Measurements from ENCODE around the gene MELTF.

The MELTF gene

DNA sequence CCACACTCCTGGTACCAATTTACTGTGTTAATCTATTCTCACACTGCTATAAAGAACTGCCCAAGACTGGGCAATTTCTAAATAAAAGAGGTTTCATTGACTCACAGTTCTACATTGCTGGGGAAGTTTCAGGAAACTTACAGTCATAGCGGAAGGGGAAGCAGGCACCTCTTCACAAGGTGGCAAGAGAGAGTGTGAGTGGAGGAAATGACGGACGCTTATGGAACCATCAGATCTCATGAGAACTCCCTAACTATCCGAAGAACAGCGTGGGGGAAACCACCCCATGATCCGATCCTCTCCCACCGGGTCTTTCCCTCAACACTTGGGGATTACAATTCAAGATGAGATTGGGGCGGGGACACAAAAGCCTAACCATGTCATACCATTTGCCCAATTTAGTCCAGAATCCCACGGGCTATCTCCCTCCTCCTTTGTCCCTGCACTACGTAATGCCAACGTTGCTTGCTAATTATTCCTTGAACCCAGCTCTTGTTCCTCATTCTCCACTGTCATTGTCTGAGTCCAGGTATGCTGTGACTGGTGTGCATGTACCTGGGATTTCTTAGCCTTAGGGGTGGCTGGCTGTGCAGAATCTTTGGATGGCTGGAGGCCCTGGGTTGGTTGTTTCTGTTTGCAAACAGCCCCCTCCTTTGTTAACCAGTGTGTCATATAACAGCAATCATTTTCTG, 64.4 kb downstream of the MELTF start:
- no peak for ATAC-seq
- Mint-ChIP-seq H3K27me3 (peaks cover 13% of the 10 kb centered on the region), H3K9me3 (peaks cover 4% of the 10 kb centered on the region), H3K27ac (no peak overlapping the region), H3K4me1 (peaks cover 11% of the 10 kb centered on the region), H3K4me3 (no peak overlapping the region), H3K36me3 (ENCODE audit: low read depth) (no peaks in the 10 kb centered on the region)
- no peak for DNase-seq

DNA sequence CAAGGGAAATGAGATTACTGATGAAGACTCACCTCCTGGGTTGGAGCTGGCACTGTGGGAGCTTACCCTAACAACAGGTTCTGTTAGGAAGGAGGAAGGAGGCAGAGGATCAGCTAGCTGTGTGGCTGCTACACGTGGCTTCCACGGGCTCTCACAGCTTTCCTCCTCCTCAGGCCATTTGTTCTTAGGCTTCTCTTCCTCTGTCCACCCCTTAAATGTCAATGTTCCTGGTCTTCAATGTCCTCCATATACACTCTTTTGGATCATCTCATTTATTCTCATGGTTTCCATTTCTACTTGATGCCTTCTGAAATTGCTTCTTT, 66.0 kb downstream of the MELTF start:
- H3K4me1 Mint-ChIP-seq: peaks cover 10% of the 10 kb centered on the region
- no peak for ATAC-seq
- no peak overlapping the region for H3K27ac Mint-ChIP-seq
- DNase-seq: no peak
- peaks cover 13% of the 10 kb centered on the region for H3K27me3 Mint-ChIP-seq
- H3K4me3 Mint-ChIP-seq: no peak overlapping the region
- peaks cover 4% of the 10 kb centered on the region for H3K9me3 Mint-ChIP-seq
- no peaks in the 10 kb centered on the region for H3K36me3 Mint-ChIP-seq (ENCODE audit: low read depth)

DNA sequence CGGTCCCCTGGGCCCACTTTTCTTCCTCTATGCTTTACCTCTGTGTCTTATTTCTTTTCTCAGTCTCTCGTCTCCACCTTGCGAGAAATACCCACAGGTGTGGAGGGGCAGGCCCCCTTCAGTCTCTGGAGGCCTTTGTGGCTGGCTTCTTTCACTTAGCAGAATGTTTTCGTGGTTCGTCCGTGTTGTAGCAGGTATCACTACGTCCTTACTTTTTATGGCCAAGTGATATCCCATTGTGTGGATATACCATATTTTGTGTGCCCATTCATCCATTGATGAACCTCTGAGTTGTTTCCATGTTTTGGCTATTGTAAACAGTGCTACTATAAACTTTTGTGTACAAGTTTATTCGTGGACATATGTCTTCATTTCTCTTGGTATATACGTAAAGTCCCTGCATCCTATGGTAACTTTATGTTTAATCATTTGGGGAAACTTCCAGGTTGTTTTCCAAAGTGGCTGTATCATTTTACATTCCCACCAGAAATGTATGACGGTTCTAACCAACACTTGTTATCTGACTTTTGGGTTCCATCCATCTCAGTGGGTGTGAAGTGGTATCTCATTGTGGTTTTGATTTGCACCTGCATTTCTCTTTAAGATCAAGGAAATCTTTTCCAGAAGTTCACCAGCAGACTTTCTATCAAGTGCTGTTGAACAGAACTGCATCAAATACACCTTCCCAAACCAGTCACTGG, 66.5 kb downstream of the MELTF start:
- Mint-ChIP-seq H3K27ac (no peak overlapping the region), H3K36me3 (ENCODE audit: low read depth) (no peaks in the 10 kb centered on the region), H3K4me1 (peaks cover 8% of the 10 kb centered on the region), H3K9me3 (peaks cover 4% of the 10 kb centered on the region), H3K4me3 (no peak overlapping the region), H3K27me3 (peaks cover 11% of the 10 kb centered on the region)
- DNase-seq: no peak
- no peak for ATAC-seq

DNA sequence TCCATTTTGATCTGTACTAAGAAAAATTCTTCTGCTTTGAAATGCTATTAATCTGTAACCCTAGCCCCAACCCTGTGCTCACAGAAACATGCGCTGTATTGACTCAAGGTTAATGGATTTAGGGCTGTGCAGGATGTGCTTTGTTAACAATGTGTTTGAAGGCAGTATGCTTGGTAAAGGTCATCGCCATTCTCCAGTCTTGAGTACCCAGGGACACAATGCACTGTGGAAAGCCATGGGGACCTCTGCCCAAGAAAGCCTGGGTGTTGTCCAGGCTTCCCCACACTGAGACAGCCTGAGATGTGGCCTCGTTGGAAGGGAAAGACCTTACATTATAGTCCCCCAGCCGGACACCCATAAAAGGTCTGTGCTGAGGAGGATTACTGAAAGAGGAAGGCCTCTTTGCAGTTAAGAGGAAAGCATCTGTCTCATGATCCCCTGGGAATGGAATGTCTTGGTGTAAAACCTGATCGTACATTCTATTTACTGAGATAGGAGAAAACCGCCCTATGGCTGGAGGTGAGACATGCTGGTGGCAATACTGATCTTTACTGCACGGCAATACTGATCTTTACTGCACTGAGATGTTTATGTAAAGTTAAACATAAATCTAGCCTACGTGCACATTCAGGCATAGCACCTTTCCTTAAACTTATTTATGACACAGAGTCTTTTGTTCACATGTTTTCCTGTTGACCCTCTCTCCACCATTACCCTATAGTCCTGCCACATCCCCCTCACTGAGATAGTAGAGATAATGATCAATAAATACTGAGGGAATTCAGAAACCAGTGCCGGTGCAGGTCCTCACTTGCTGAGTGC, 67.3 kb downstream of the MELTF start:
- H3K27me3 Mint-ChIP-seq: peaks cover 4% of the 10 kb centered on the region
- no peaks in the 10 kb centered on the region for H3K36me3 Mint-ChIP-seq (ENCODE audit: low read depth)
- H3K9me3 Mint-ChIP-seq: peaks cover 4% of the 10 kb centered on the region
- H3K27ac Mint-ChIP-seq: no peak overlapping the region
- no peak for DNase-seq
- ATAC-seq: no peak
- H3K4me3 Mint-ChIP-seq: no peak overlapping the region
- peaks cover 3% of the 10 kb centered on the region for H3K4me1 Mint-ChIP-seq

DNA sequence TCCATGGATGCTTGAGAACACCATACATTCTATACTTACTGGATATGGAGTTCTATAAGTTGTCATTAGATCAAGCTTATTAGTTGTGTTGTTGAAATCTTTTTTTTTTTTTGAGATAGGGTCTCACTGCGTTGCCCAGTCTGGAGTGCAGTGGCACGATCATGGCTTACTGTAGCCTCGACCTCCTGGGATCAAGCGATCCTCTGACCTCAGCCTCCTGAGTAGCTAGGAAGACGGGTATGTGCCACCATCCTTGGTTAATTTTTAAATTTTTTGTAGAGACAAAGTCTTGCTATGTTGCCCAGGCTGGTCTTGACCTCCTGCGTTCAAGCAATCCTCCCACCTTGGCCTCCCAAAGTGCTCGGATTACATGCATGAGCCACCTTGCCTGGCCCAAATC, 74.8 kb downstream of the MELTF start:
- Mint-ChIP-seq H3K9me3 (no peaks in the 10 kb centered on the region), H3K27me3 (no peaks in the 10 kb centered on the region), H3K36me3 (ENCODE audit: low read depth) (no peaks in the 10 kb centered on the region)

More for the DNA sequence above, 74.8 kb downstream of the MELTF start:
- Mint-ChIP-seq H3K27ac (no peak overlapping the region), H3K4me1 (no peaks in the 10 kb centered on the region), H3K4me3 (no peak overlapping the region)
- DNase-seq (no peak), ATAC-seq (no peak)
